HEK293 (cell line): ENCODE results near the gene PDE12.

Experiments used
- AEBP2 ChIP-seq: fragments of 450-650 bp; formaldehyde crosslinking; IDR thresholded peaks from 2 replicates; pipeline ENCODE4 v1.5.1; 2016; ENCODE audit warnings: missing biosample characterization, missing genetic modification characterization, borderline replicate concordance
- ATF2 ChIP-seq: fragments of 450-650 bp; formaldehyde crosslinking; IDR thresholded peaks from 2 replicates; pipeline ENCODE4 v1.5.1; 2016; ENCODE audit warnings: missing biosample characterization, missing genetic modification characterization, low read depth
- CTCF ChIP-seq: fragments of 450-650 bp; formaldehyde crosslinking; IDR thresholded peaks from 2 replicates; pipeline ENCODE4 v1.5.1; 2016; ENCODE audit warnings: missing biosample characterization, missing genetic modification characterization
- KLF10 ChIP-seq: fragments of 450-650 bp; IDR thresholded peaks from 2 replicates; pipeline ENCODE4 v1.5.1; 2018; ENCODE audit warnings: missing biosample characterization, mild to moderate bottlenecking, missing genetic modification characterization
- PATZ1 ChIP-seq: fragments of 450-650 bp; formaldehyde crosslinking; IDR thresholded peaks from 2 replicates; pipeline ENCODE4 v1.5.1; 2016; ENCODE audit warnings: missing biosample characterization, missing genetic modification characterization
- PBX3 ChIP-seq: sonication (generic); formaldehyde crosslinking; IDR thresholded peaks from 2 replicates; pipeline ENCODE4 v1.8.1; 2022; ENCODE audit warnings: mild to moderate bottlenecking, moderate library complexity, missing genetic modification reagents
- REST ChIP-seq: fragments of 450-650 bp; formaldehyde crosslinking; IDR thresholded peaks from 2 replicates; pipeline ENCODE4 v1.5.1; 2016; ENCODE audit warnings: missing biosample characterization, missing genetic modification characterization
- ZBTB21 ChIP-seq: fragments of 450-650 bp; formaldehyde crosslinking; IDR thresholded peaks from 2 replicates; pipeline ENCODE4 v1.5.1; 2017; ENCODE audit warnings: missing biosample characterization, missing genetic modification characterization
- ZNF10 ChIP-seq: fragments of 450-650 bp; formaldehyde crosslinking; IDR thresholded peaks from 2 replicates; pipeline ENCODE4 v1.5.1; 2017; ENCODE audit warnings: missing biosample characterization, missing genetic modification characterization
- ZNF292 ChIP-seq: fragments of 450-650 bp; formaldehyde crosslinking; IDR thresholded peaks from 2 replicates; pipeline ENCODE4 v1.5.1; 2016; ENCODE audit warnings: low read depth, missing biosample characterization, missing genetic modification characterization, borderline replicate concordance
- ZNF660 ChIP-seq: fragments of 450-650 bp; IDR thresholded peaks from 2 replicates; pipeline ENCODE4 v1.5.1; 2018; ENCODE audit warnings: missing biosample characterization, mild to moderate bottlenecking, missing genetic modification characterization
- ZNF747 ChIP-seq: fragments of 450-650 bp; formaldehyde crosslinking; IDR thresholded peaks from 2 replicates; pipeline ENCODE4 v1.5.1; 2016; ENCODE audit warnings: missing biosample characterization, missing genetic modification characterization
- ZSCAN4 ChIP-seq: fragments of 450-650 bp; formaldehyde crosslinking; IDR thresholded peaks from 2 replicates; pipeline ENCODE4 v1.5.1; 2017; ENCODE audit warnings: missing biosample characterization, missing genetic modification characterization

GRCh38 chr3:57545636-57546268, 10.3 kb upstream of the PDE12 start:
- TF ChIP-seq ZBTB21 (tag by site-specific recombination) (no peak), ATF2 (no peak), PBX3 (CRISPR knock-in tag) (no peak), CTCF (no peak), REST (tag by site-specific recombination) (no peak), ZNF292 (tag by site-specific recombination) (no peak), ZNF660 (no peak), ZNF747 (no peak), ZSCAN4 (no peak), KLF10 (tag by site-specific recombination) (no peak), ZNF10 (tag by site-specific recombination) (no peak), PATZ1 (tag by site-specific recombination) (no peak), AEBP2 (no peak)
